IMR-90 (cell line): ENCODE data around the gene POR. TPM values are rescaled to one million over a fixed set of nuclear protein-coding genes. Genes with fewer than 3 reads are reported as not detected.

ENCODE experiments used
- RCOR1 ChIP-seq: IDR thresholded peaks from 2 replicates; pipeline ENCODE4 v1.6.1; 2012; ENCODE audit warnings: mild to moderate bottlenecking, low read length, improper control_type of control experiment; ENCODE audit not compliant: insufficient replicate concordance
- polyA plus RNA-seq, 3 experiments: library from polyadenylated mRNA; depleted of rRNA; stranded (reverse); fragments of >200 nt; gene quantifications; 2 replicates each; pipeline ENCODE4 v1.2.3, GENCODE V29; 2012; ENCODE audit warnings: low replicate concordance in 1 of 3
- total RNA-seq: library from RNA; depleted of rRNA; stranded (reverse); fragments of >200 nt; gene quantifications from 2 replicates; pipeline ENCODE4 v1.2.3, GENCODE V29; 2012
- TF ChIP-seq, protein P1 (sequence below): conservative IDR thresholded peaks from 2 replicates; pipeline ENCODE4 v1.5.1; 2012; ENCODE audit warnings: mild to moderate bottlenecking, low read depth, low read length, improper control_type of control experiment

POR gene
- total and polyA plus RNA-seq, 2 of the 4 experiments (the other 2 are of a cell fraction): 25.5 to 42.2 TPM

DNA sequence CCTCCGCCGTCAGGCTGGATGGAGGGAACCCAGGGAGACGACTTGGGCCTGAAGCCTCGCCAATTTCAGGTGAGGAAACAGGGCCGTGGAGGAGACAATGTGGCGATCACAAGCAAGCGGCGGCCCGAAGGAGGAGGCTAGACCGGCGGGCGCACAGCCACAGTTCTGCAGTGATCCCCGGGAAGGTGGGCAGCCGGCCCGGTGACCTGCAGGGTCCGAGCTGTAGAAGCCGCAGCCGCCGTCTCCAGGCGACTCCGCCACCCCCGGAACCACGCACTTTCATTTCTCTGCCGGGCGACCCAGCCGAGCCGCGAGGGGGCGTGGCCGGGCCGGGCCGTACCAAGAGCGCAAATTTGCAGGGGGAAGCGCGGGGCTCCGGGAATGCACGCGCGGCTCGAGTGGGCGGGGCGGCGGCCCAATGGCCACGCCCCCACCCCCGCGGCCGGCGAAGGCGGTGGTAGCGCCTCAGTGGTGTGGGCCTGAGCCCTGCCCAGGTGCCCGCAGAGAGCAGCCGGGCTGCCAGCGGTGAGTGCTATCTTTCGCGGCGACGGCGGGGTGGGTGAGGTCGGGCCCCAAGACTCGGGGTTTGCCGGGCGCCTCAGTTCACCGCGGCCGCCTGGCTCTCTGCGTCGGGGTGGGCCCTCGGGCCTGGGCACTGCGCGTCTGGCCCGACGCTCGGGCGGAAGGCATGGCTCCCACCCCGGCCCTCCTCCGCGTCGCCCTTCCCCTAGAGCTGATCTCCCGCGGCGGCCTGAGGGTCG, at the start of gene POR (continued):
- TF ChIP-seq RCOR1: peak; percentile 42
- TF ChIP-seq, protein P1, sequence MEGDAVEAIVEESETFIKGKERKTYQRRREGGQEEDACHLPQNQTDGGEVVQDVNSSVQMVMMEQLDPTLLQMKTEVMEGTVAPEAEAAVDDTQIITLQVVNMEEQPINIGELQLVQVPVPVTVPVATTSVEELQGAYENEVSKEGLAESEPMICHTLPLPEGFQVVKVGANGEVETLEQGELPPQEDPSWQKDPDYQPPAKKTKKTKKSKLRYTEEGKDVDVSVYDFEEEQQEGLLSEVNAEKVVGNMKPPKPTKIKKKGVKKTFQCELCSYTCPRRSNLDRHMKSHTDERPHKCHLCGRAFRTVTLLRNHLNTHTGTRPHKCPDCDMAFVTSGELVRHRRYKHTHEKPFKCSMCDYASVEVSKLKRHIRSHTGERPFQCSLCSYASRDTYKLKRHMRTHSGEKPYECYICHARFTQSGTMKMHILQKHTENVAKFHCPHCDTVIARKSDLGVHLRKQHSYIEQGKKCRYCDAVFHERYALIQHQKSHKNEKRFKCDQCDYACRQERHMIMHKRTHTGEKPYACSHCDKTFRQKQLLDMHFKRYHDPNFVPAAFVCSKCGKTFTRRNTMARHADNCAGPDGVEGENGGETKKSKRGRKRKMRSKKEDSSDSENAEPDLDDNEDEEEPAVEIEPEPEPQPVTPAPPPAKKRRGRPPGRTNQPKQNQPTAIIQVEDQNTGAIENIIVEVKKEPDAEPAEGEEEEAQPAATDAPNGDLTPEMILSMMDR: no peak
